Smooth muscle cell (in vitro differentiated cells): ENCODE results near the gene BRF1. TPM values are rescaled to one million over a fixed set of nuclear protein-coding genes. Genes with fewer than 3 reads are reported as not detected.

Source experiments
- DNase-seq: peaks from one replicate; lab custom pipeline; 2025; ENCODE audit not compliant: unreplicated experiment; lab: John Stamatoyannopoulos, UW
- H2AFZ ChIP-seq: fragments of 200-600 bp; sonication (generic); 2 replicates; pipeline ENCODE4 v1.6.0; 2016; ENCODE audit warnings: antibody characterized with exemption, low read depth, mild to moderate bottlenecking
- H3F3A ChIP-seq: fragments of 200-600 bp; sonication (generic); 2 replicates; pipeline ENCODE4 v1.6.0; 2017; ENCODE audit warnings: antibody characterized with exemption, low read depth
- H3K27ac ChIP-seq: fragments of 200-600 bp; sonication (generic); 2 replicates; pipeline ENCODE4 v1.5.1; 2016; ENCODE audit warnings: low read depth, mild to moderate bottlenecking
- H3K27me3 ChIP-seq: fragments of 200-600 bp; sonication (generic); 2 replicates; pipeline ENCODE4 v1.6.1; 2016; ENCODE audit warnings: low read depth, mild to moderate bottlenecking
- H3K36me3 ChIP-seq: fragments of 200-600 bp; sonication (generic); 2 replicates; pipeline ENCODE4 v1.5.1; 2016; ENCODE audit warnings: low read depth
- H3K4me1 ChIP-seq: fragments of 200-600 bp; sonication (generic); 2 replicates; pipeline ENCODE4 v1.5.1; 2016; ENCODE audit warnings: low read depth
- H3K4me2 ChIP-seq: fragments of 200-600 bp; sonication (generic); 2 replicates; pipeline ENCODE4 v1.6.0; 2016; ENCODE audit warnings: mild to moderate bottlenecking
- H3K4me3 ChIP-seq: fragments of 200-600 bp; sonication (generic); 2 replicates; pipeline ENCODE4 v1.5.1; 2016; ENCODE audit warnings: mild to moderate bottlenecking
- H3K79me2 ChIP-seq: fragments of 200-600 bp; sonication (generic); 2 replicates; pipeline ENCODE4 v1.6.0; 2016; ENCODE audit warnings: low read depth, mild to moderate bottlenecking
- H3K9ac ChIP-seq: fragments of 200-600 bp; sonication (generic); 2 replicates; pipeline ENCODE4 v1.6.0; 2016; ENCODE audit warnings: low read depth
- H3K9me3 ChIP-seq: fragments of 200-600 bp; sonication (generic); replicated peaks from 2 replicates; pipeline ENCODE4 v1.5.1; 2016; ENCODE audit warnings: low read depth
- H4K20me1 ChIP-seq: fragments of 200-600 bp; sonication (generic); 2 replicates; pipeline ENCODE4 v1.6.0; 2016; ENCODE audit warnings: low read depth
- WGBS: methylation state at CpG from one replicate; pipeline ENCODE4 v1.1.7; 2016; ENCODE audit warnings: low lambda C conversion rate; 5-methylcytosine and 5-hydroxymethylcytosine counted together
- polyA plus RNA-seq: library from polyadenylated mRNA; unstranded; fragments of >200 nt; fragmentation: Nextera tagmentation; extraction: Ambion mirVana; gene quantifications from 2 replicates; pipeline ENCODE4 v1.2.1, GENCODE V29; 2016
- total RNA-seq: library from RNA; depleted of rRNA; stranded (reverse); fragments of >200 nt; gene quantifications from 2 replicates; pipeline ENCODE4 v1.2.3, GENCODE V29; 2014
- TF ChIP-seq, protein P1 (sequence below): fragments of 200-600 bp; sonication (generic); IDR thresholded peaks from 2 replicates; pipeline ENCODE4 v1.5.1; 2017; ENCODE audit warnings: borderline replicate concordance, mild to moderate bottlenecking, antibody characterized with exemption; ENCODE audit not compliant: insufficient read depth, poor library complexity, severe bottlenecking

The BRF1 gene
- total and polyA plus RNA-seq, 2 experiments from 2014 or later = 12.5 to 15.9 TPM

DNA sequence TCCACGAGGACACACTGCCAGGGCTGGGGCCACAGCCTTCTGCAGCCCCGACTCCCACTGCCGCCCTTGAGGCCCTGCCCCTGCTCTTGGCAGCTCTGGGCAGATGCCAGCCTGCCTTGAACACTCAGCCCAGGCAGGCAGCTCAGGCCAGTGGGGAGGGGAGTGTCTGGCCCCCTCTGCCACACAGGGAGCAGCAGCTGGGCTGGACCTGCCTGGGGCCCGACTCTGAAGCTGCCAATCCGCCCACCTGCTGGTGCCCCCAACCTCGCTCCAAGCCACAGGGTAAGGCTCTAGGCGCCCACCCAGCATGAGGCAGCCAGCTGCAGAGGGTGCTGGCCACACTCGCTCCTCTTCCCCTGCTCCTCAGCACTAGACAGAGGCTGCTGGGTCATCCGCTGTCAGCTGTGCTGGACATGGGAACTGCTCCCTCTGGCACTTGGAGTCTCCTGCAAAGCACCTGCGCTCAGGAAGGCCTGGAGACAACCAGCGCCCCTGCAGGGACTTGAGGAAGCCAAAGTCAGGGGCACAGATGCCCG is 95.1 kb downstream of the BRF1 start:
- Histone ChIP-seq H3K4me1 (peaks cover 3% of the 10 kb centered on the region), H3K79me2 (no peaks in the 10 kb centered on the region), H3K36me3 (no peaks in the 10 kb centered on the region), H3K27ac (no peak overlapping the region), H3K9ac (no peak overlapping the region), H3K9me3 (no peaks in the 10 kb centered on the region), H3K4me3 (no peak overlapping the region), H2AFZ (no peak overlapping the region), H3K4me2 (no peak overlapping the region), H3F3A (no peaks in the 10 kb centered on the region), H4K20me1 (no peaks in the 10 kb centered on the region), H3K27me3 (no peaks in the 10 kb centered on the region)
- 77% methylated on average over 12 of the region's 12 CpGs for WGBS
- TF ChIP-seq, protein P1, sequence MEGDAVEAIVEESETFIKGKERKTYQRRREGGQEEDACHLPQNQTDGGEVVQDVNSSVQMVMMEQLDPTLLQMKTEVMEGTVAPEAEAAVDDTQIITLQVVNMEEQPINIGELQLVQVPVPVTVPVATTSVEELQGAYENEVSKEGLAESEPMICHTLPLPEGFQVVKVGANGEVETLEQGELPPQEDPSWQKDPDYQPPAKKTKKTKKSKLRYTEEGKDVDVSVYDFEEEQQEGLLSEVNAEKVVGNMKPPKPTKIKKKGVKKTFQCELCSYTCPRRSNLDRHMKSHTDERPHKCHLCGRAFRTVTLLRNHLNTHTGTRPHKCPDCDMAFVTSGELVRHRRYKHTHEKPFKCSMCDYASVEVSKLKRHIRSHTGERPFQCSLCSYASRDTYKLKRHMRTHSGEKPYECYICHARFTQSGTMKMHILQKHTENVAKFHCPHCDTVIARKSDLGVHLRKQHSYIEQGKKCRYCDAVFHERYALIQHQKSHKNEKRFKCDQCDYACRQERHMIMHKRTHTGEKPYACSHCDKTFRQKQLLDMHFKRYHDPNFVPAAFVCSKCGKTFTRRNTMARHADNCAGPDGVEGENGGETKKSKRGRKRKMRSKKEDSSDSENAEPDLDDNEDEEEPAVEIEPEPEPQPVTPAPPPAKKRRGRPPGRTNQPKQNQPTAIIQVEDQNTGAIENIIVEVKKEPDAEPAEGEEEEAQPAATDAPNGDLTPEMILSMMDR = no peak
- DNase-seq = no peak

DNA sequence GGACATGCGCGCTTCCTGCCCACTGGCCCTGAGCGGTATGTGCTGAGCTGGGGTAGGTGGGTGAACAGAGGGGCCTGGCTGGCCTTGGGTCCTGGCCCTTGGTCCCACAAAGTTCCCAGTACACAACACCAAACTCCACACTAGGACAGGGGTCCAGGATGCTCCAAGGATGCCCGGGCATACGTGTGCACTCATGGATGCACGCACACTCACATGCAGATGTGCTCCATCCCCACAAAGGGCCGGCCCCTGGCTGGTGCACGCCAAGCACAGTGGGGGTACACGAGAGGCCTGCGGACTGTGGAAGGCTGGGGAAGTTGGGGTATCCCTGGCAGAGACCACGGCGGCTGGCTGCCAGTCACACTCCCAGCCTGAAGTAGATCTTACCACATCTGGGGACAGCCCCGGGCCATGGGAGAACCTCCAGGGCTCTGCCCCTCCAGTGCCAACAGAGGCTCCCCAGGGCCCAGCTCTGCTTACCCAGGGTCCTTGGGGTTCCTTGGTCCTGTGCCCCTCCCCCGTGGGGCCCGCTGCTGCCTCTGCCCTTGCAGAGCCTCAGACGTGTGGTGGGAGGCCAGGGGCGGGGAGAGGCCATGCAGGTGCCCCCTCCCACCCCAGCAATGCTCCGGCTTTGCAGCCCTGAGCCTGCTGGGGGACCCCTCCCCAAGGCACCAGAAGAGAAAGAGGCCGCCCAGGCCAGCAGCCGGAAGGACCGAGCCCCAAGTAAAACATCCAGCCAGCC is 95.7 kb downstream of the BRF1 start:
- 88% methylated on average over 21 of the region's 21 CpGs for WGBS

DNA sequence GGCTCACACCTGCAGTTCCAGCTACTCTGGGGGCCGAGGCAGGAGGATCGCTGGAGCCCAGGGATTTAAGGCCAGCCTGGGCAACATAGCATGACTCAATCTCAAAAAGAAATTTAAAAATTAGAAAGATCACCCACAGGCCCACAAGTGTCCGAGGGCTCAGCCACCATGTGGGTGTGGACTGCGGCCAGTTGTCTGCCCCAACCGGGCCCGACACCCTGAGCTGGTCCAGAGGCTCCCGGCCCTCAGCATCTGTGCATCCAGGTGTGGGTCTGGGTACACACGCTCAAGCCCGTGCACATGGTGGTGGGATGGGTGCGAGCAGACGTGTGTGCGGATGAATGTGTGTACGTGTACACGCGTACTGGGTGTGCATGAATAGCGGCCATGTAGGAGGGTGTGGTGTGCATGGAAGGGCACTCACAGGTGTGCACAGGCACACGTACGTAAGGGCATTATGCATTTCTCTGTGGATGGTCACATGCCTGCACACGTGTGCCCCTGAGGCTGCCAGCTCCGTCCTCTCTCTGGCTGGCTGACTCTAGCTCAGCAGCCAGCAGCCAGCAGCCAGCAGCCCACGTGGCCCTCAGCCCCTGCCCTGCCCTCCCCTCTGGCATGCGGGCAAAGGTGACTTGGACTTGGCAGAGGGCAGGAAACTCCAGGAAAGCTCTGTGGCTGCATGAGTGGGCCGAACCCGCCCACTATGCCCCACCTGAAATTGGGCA is 96.4 kb downstream of the BRF1 start:
- Histone ChIP-seq H3K4me1 (peaks cover 3% of the 10 kb centered on the region), H3F3A (no peaks in the 10 kb centered on the region), H3K4me2 (no peak overlapping the region), H3K79me2 (no peaks in the 10 kb centered on the region), H4K20me1 (no peaks in the 10 kb centered on the region), H3K27me3 (no peaks in the 10 kb centered on the region), H3K27ac (no peak overlapping the region), H3K9me3 (no peaks in the 10 kb centered on the region), H3K9ac (no peak overlapping the region), H3K4me3 (no peak overlapping the region), H3K36me3 (no peaks in the 10 kb centered on the region), H2AFZ (no peak overlapping the region)
- WGBS = 84% methylated on average over 24 of the region's 24 CpGs
- TF ChIP-seq, protein P1 = no peak
- DNase-seq = no peak

More for the DNA sequence above, 95.7 kb downstream of the BRF1 start:
- no peak for DNase-seq
- no peaks in the 10 kb centered on the region for H4K20me1 ChIP-seq
- H3K4me2 ChIP-seq = no peak overlapping the region
- no peak overlapping the region for H3K4me3 ChIP-seq
- H3K79me2 ChIP-seq = no peaks in the 10 kb centered on the region
- no peaks in the 10 kb centered on the region for H3F3A ChIP-seq
- TF ChIP-seq, protein P1 = no peak
- H3K9ac ChIP-seq = no peak overlapping the region
- no peaks in the 10 kb centered on the region for H3K36me3 ChIP-seq
- no peak overlapping the region for H2AFZ ChIP-seq
- H3K27ac ChIP-seq = no peak overlapping the region
- H3K9me3 ChIP-seq = no peaks in the 10 kb centered on the region
- peaks cover 3% of the 10 kb centered on the region for H3K4me1 ChIP-seq
- H3K27me3 ChIP-seq = no peaks in the 10 kb centered on the region
